Measurements from ENCODE around the gene FBXO48.

Gene FBXO48

GRCh38 chr2:68431316-68431972 lies 35.6 kb downstream of the FBXO48 start:
- Mint-ChIP-seq H3K27ac (no peak overlapping the region), H3K36me3 (no peaks in the 10 kb centered on the region), H3K4me1 (no peaks in the 10 kb centered on the region), H3K4me3 (no peak overlapping the region), H3K9me3 (no peaks in the 10 kb centered on the region), H3K27me3 (no peaks in the 10 kb centered on the region)

GRCh38 chr2:68429311-68429826 lies 37.7 kb downstream of the FBXO48 start:
- no peaks in the 10 kb centered on the region for H3K36me3 Mint-ChIP-seq
- H3K27me3 Mint-ChIP-seq = no peaks in the 10 kb centered on the region
- no peaks in the 10 kb centered on the region for H3K9me3 Mint-ChIP-seq
- H3K4me1 Mint-ChIP-seq = no peaks in the 10 kb centered on the region
- H3K27ac Mint-ChIP-seq = no peak overlapping the region
- H3K4me3 Mint-ChIP-seq = no peak overlapping the region

- Mint-ChIP-seq H3K4me1 (no peaks in the 10 kb centered on the region), H3K27ac (no peak overlapping the region), H3K9me3 (no peaks in the 10 kb centered on the region), H3K36me3 (no peaks in the 10 kb centered on the region), H3K4me3 (no peak overlapping the region), H3K27me3 (no peaks in the 10 kb centered on the region)
These were observed 38.3 kb downstream of the FBXO48 start for GRCh38 chr2:68428746-68429145.

- Mint-ChIP-seq H3K36me3 (no peaks in the 10 kb centered on the region), H3K4me1 (no peaks in the 10 kb centered on the region), H3K27ac (no peak overlapping the region), H3K9me3 (no peaks in the 10 kb centered on the region), H3K4me3 (no peak overlapping the region), H3K27me3 (no peaks in the 10 kb centered on the region)
These were observed 39.0 kb downstream of the FBXO48 start for GRCh38 chr2:68428126-68428525.

GRCh38 chr2:68426848-68427579 lies 40.1 kb downstream of the FBXO48 start:
- Mint-ChIP-seq H3K4me1 (no peaks in the 10 kb centered on the region), H3K4me3 (no peak overlapping the region), H3K27ac (no peak overlapping the region), H3K9me3 (no peaks in the 10 kb centered on the region), H3K36me3 (no peaks in the 10 kb centered on the region), H3K27me3 (no peaks in the 10 kb centered on the region)

- H3K36me3 Mint-ChIP-seq = no peaks in the 10 kb centered on the region
- H3K27ac Mint-ChIP-seq = no peak overlapping the region
- no peaks in the 10 kb centered on the region for H3K4me1 Mint-ChIP-seq
- H3K9me3 Mint-ChIP-seq = no peaks in the 10 kb centered on the region
- H3K27me3 Mint-ChIP-seq = no peaks in the 10 kb centered on the region
- no peak overlapping the region for H3K4me3 Mint-ChIP-seq
These were observed 40.6 kb downstream of the FBXO48 start for GRCh38 chr2:68426446-68426845.

GRCh38 chr2:68425503-68425902 lies 41.6 kb downstream of the FBXO48 start:
- no peaks in the 10 kb centered on the region for H3K27me3 Mint-ChIP-seq
- H3K9me3 Mint-ChIP-seq = no peaks in the 10 kb centered on the region
- no peaks in the 10 kb centered on the region for H3K36me3 Mint-ChIP-seq
- no peaks in the 10 kb centered on the region for H3K4me1 Mint-ChIP-seq
- no peak overlapping the region for H3K4me3 Mint-ChIP-seq
- no peak overlapping the region for H3K27ac Mint-ChIP-seq

- Mint-ChIP-seq H3K9me3 (no peaks in the 10 kb centered on the region), H3K27ac (no peak overlapping the region), H3K27me3 (peaks cover 4% of the 10 kb centered on the region), H3K4me3 (no peak overlapping the region), H3K4me1 (no peaks in the 10 kb centered on the region), H3K36me3 (no peaks in the 10 kb centered on the region)
These were observed 43.0 kb downstream of the FBXO48 start for GRCh38 chr2:68423966-68424650.

GRCh38 chr2:68420254-68420910 lies 46.7 kb downstream of the FBXO48 start:
- Mint-ChIP-seq H3K4me1 (peaks cover 4% of the 10 kb centered on the region), H3K27ac (no peak overlapping the region), H3K4me3 (no peak overlapping the region)

GRCh38 chr2:68418855-68419254 lies 48.2 kb downstream of the FBXO48 start:
- Mint-ChIP-seq H3K4me3 (no peak overlapping the region), H3K4me1 (peaks cover 4% of the 10 kb centered on the region), H3K9me3 (no peaks in the 10 kb centered on the region), H3K36me3 (no peaks in the 10 kb centered on the region), H3K27me3 (peaks cover 10% of the 10 kb centered on the region), H3K27ac (no peak overlapping the region)

More at GRCh38 chr2:68420254-68420910, 46.7 kb downstream of the FBXO48 start:
- H3K9me3 Mint-ChIP-seq = no peaks in the 10 kb centered on the region
- peaks cover 10% of the 10 kb centered on the region for H3K27me3 Mint-ChIP-seq
- no peaks in the 10 kb centered on the region for H3K36me3 Mint-ChIP-seq

GRCh38 chr2:68418419-68418818 lies 48.7 kb downstream of the FBXO48 start:
- no peak overlapping the region for H3K4me3 Mint-ChIP-seq
- no peaks in the 10 kb centered on the region for H3K36me3 Mint-ChIP-seq
- H3K4me1 Mint-ChIP-seq = peaks cover 4% of the 10 kb centered on the region
- peaks cover 10% of the 10 kb centered on the region for H3K27me3 Mint-ChIP-seq
- H3K9me3 Mint-ChIP-seq = no peaks in the 10 kb centered on the region
- no peak overlapping the region for H3K27ac Mint-ChIP-seq

GRCh38 chr2:68417926-68418325 lies 49.2 kb downstream of the FBXO48 start:
- Mint-ChIP-seq H3K9me3 (no peaks in the 10 kb centered on the region), H3K4me3 (no peak overlapping the region), H3K27me3 (peaks cover 10% of the 10 kb centered on the region), H3K27ac (no peak overlapping the region), H3K36me3 (no peaks in the 10 kb centered on the region), H3K4me1 (peaks cover 4% of the 10 kb centered on the region)

GRCh38 chr2:68416081-68416675 lies 50.9 kb downstream of the FBXO48 start:
- H3K36me3 Mint-ChIP-seq = no peaks in the 10 kb centered on the region
- H3K4me3 Mint-ChIP-seq = no peak overlapping the region
- H3K4me1 Mint-ChIP-seq = peaks cover 10% of the 10 kb centered on the region
- no peak overlapping the region for H3K27ac Mint-ChIP-seq
- peaks cover 12% of the 10 kb centered on the region for H3K27me3 Mint-ChIP-seq
- H3K9me3 Mint-ChIP-seq = no peaks in the 10 kb centered on the region

- H3K27me3 Mint-ChIP-seq = peaks cover 12% of the 10 kb centered on the region
- H3K27ac Mint-ChIP-seq = no peak overlapping the region
- H3K9me3 Mint-ChIP-seq = no peaks in the 10 kb centered on the region
- H3K4me1 Mint-ChIP-seq = peaks cover 10% of the 10 kb centered on the region
- H3K36me3 Mint-ChIP-seq = no peaks in the 10 kb centered on the region
- H3K4me3 Mint-ChIP-seq = no peak overlapping the region
These were observed 51.6 kb downstream of the FBXO48 start for GRCh38 chr2:68415521-68415920.

- peaks cover 12% of the 10 kb centered on the region for H3K27me3 Mint-ChIP-seq
- peaks cover 10% of the 10 kb centered on the region for H3K4me1 Mint-ChIP-seq
- H3K9me3 Mint-ChIP-seq = no peaks in the 10 kb centered on the region
- no peak overlapping the region for H3K4me3 Mint-ChIP-seq
- no peaks in the 10 kb centered on the region for H3K36me3 Mint-ChIP-seq
- no peak overlapping the region for H3K27ac Mint-ChIP-seq
These were observed 52.2 kb downstream of the FBXO48 start for GRCh38 chr2:68414876-68415275.
